Progenitor cell of endocrine pancreas (in vitro differentiated cells): Measurements from ENCODE around the gene EIF3K. TPM values are rescaled to one million over a fixed set of nuclear protein-coding genes. Genes with fewer than 3 reads are reported as not detected.

Experiments used
- DNase-seq: peaks from one replicate; pipeline ENCODE4 v3.0.0; 2021; ENCODE audit warnings: low spot score; ENCODE audit not compliant: unreplicated experiment
- H3K27ac Mint-ChIP-seq: 2 replicates; pipeline ENCODE4 v1.8.0; 2021; ENCODE audit warnings: mild to moderate bottlenecking, moderate library complexity, mixed read lengths
- H3K27me3 Mint-ChIP-seq: 2 replicates; pipeline ENCODE4 v1.8.0; 2021; ENCODE audit warnings: mixed read lengths
- H3K36me3 Mint-ChIP-seq: 2 replicates; pipeline ENCODE4 v1.8.0; 2022; ENCODE audit warnings: mixed read lengths; ENCODE audit not compliant: insufficient read depth
- H3K4me1 Mint-ChIP-seq: 2 replicates; pipeline ENCODE4 v1.8.0; 2021; ENCODE audit warnings: low read depth, mixed read lengths
- H3K4me3 Mint-ChIP-seq: 2 replicates; pipeline ENCODE4 v1.8.0; 2021; ENCODE audit warnings: low read depth, mild to moderate bottlenecking, moderate library complexity, mixed read lengths
- H3K9me3 Mint-ChIP-seq: 2 replicates; pipeline ENCODE4 v1.8.0; 2021; ENCODE audit warnings: low read depth, mixed read lengths
- CTCF ChIP-seq: fragments of 200-600 bp; sonication (generic); IDR thresholded peaks from one replicate; pipeline ENCODE4 v1.5.0; 2021; ENCODE audit warnings: antibody characterized with exemption, mild to moderate bottlenecking; ENCODE audit not compliant: unreplicated experiment
- total RNA-seq: library from RNA; stranded (reverse); gene quantifications from 2 replicates; pipeline ENCODE4 v1.2.1, GENCODE V29; 2021

EIF3K gene
- total RNA-seq, 1 donor from 2014 or later = 193 TPM

GRCh38 chr19:38678217-38678890 is 59.4 kb downstream of the EIF3K start:
- Mint-ChIP-seq H3K27ac (peak overlapping the region; percentile 90), H3K9me3 (peaks cover 3% of the 10 kb centered on the region), H3K27me3 (no peaks in the 10 kb centered on the region), H3K36me3 (peaks cover 13% of the 10 kb centered on the region), H3K4me3 (no peak overlapping the region), H3K4me1 (peaks cover 75% of the 10 kb centered on the region)
- DNase-seq = no peak
- no peak for TF ChIP-seq CTCF

- Mint-ChIP-seq H3K27ac (peak overlapping the region; percentile 90), H3K27me3 (no peaks in the 10 kb centered on the region), H3K4me1 (peaks cover 80% of the 10 kb centered on the region), H3K4me3 (no peak overlapping the region), H3K9me3 (peaks cover 3% of the 10 kb centered on the region), H3K36me3 (peaks cover 13% of the 10 kb centered on the region)
- DNase-seq = no peak
- TF ChIP-seq CTCF = no peak
These were observed 60.0 kb downstream of the EIF3K start for GRCh38 chr19:38678891-38679494.

- DNase-seq = no peak
- TF ChIP-seq CTCF = no peak
- Mint-ChIP-seq H3K27ac (peak overlapping the region; percentile 95), H3K36me3 (peaks cover 13% of the 10 kb centered on the region), H3K4me1 (peaks cover 79% of the 10 kb centered on the region), H3K4me3 (no peak overlapping the region), H3K9me3 (peaks cover 3% of the 10 kb centered on the region), H3K27me3 (no peaks in the 10 kb centered on the region)
These were observed 60.9 kb downstream of the EIF3K start for GRCh38 chr19:38679839-38680238.

GRCh38 chr19:38682195-38682867 is 63.3 kb downstream of the EIF3K start:
- Mint-ChIP-seq H3K4me1 (peaks cover 76% of the 10 kb centered on the region), H3K27me3 (no peaks in the 10 kb centered on the region), H3K9me3 (peaks cover 3% of the 10 kb centered on the region), H3K36me3 (peaks cover 10% of the 10 kb centered on the region), H3K4me3 (no peak overlapping the region), H3K27ac (peak overlapping the region; percentile 100)
- DNase-seq = no peak
- TF ChIP-seq CTCF = no peak

- peaks cover 15% of the 10 kb centered on the region for H3K36me3 Mint-ChIP-seq
- H3K4me1 Mint-ChIP-seq = peaks cover 75% of the 10 kb centered on the region
- no peak for DNase-seq
- H3K4me3 Mint-ChIP-seq = peak overlapping the region; percentile 50
- peak overlapping the region; percentile 100 for H3K27ac Mint-ChIP-seq
- peaks cover 3% of the 10 kb centered on the region for H3K9me3 Mint-ChIP-seq
- H3K27me3 Mint-ChIP-seq = no peaks in the 10 kb centered on the region
- no peak for TF ChIP-seq CTCF
These were observed 63.9 kb downstream of the EIF3K start for GRCh38 chr19:38682872-38683392.
